Brain microvascular endothelial cell (primary cell): ENCODE data around the gene COL2A1.
A peak's percentile ranks its signal among the peaks of the same experiment; 100 is the strongest.

Experiments
- DNase-seq: peaks from one replicate; pipeline ENCODE4 v3.0.0-alpha.2; 2020
- H3K27ac ChIP-seq: fragments of 250-450 bp; sonication (Bioruptor Pico); 2 replicates; pipeline ENCODE4 v1.5.1; 2020; ENCODE audit warnings: mild to moderate bottlenecking, moderate library complexity
- H3K27me3 ChIP-seq: fragments of 250-450 bp; sonication (Bioruptor Pico); replicated peaks from 2 replicates; pipeline ENCODE4 v1.5.1; 2020; ENCODE audit warnings: mild to moderate bottlenecking
- H3K36me3 ChIP-seq: fragments of 250-450 bp; sonication (Bioruptor Pico); replicated peaks from 2 replicates; pipeline ENCODE4 v1.5.1; 2020; ENCODE audit warnings: mild to moderate bottlenecking
- H3K4me3 ChIP-seq: 2 replicates; pipeline ENCODE4 v1.5.1; 2011; ENCODE audit warnings: low read depth, mild to moderate bottlenecking, control low read depth, low read length, moderate library complexity
- CTCF ChIP-seq: IDR thresholded peaks from 2 replicates; pipeline ENCODE4 v1.5.1; 2011; ENCODE audit warnings: low read depth, mild to moderate bottlenecking, moderate library complexity, low read length, control low read depth, inconsistent platforms; ENCODE audit errors: missing control alignments
- in situ Hi-C: cut with HindIII; loops from 2 replicates; pipeline ENCODE4 v1.10.0; 2017; ENCODE audit warnings: low sequenced_read_pairs, low pct_ligation_motif_present

The COL2A1 gene

GRCh38 chr12:47941871-47942613 is 62.2 kb downstream of the COL2A1 start:
- TF ChIP-seq CTCF, result peak; percentile 52
- no peaks in the 10 kb centered on the region for H3K36me3 ChIP-seq
- peaks cover 2% of the 10 kb centered on the region for H3K27me3 ChIP-seq
- H3K4me3 ChIP-seq, result no peak overlapping the region
- in situ Hi-C loops, result no loop called here
- H3K27ac ChIP-seq, result no peak overlapping the region
- no peak for DNase-seq

GRCh38 chr12:47941475-47941780 is 62.8 kb downstream of the COL2A1 start:
- DNase-seq, result no peak
- TF ChIP-seq CTCF, result no peak
- in situ Hi-C loops, result no loop called here

GRCh38 chr12:47940773-47941474 is 63.4 kb downstream of the COL2A1 start:
- DNase-seq, result no peak
- in situ Hi-C loops, result no loop called here
- Histone ChIP-seq H3K27ac (no peak overlapping the region), H3K4me3 (no peak overlapping the region), H3K36me3 (no peaks in the 10 kb centered on the region), H3K27me3 (peaks cover 2% of the 10 kb centered on the region)
- no peak for TF ChIP-seq CTCF

More at GRCh38 chr12:47941475-47941780, 62.8 kb downstream of the COL2A1 start:
- Histone ChIP-seq H3K36me3 (no peaks in the 10 kb centered on the region), H3K4me3 (no peak overlapping the region), H3K27ac (no peak overlapping the region), H3K27me3 (peaks cover 2% of the 10 kb centered on the region)

- Histone ChIP-seq H3K27me3 (peaks cover 2% of the 10 kb centered on the region), H3K4me3 (no peak overlapping the region), H3K27ac (no peak overlapping the region), H3K36me3 (no peaks in the 10 kb centered on the region)
- in situ Hi-C loops, result no loop called here
- TF ChIP-seq CTCF, result no peak
- no peak for DNase-seq
Measured at GRCh38 chr12:47939009-47939601, 65.2 kb downstream of the COL2A1 start.

- Histone ChIP-seq H3K36me3 (no peaks in the 10 kb centered on the region), H3K27ac (no peak overlapping the region), H3K4me3 (no peak overlapping the region), H3K27me3 (peaks cover 2% of the 10 kb centered on the region)
- TF ChIP-seq CTCF, result no peak
- no peak for DNase-seq
- in situ Hi-C loops, result no loop called here
Measured at GRCh38 chr12:47938594-47938993, 65.7 kb downstream of the COL2A1 start.
